Stimulated activated CD4-positive, alpha-beta T cell treated with anti-CD3 and anti-CD28 coated beads, Interleukin-2, amount 100 ng/mL, for 4 hours (primary cell): ENCODE measurements around the gene NTF3.

Source experiments
- DNase-seq: peaks from one replicate; pipeline ENCODE4 v3.0.0-alpha.2; 2020; ENCODE audit warnings: low read depth

Gene NTF3

GRCh38 chr12:5511644-5512600 lies 80.0 kb downstream of the NTF3 start:
- DNase-seq, result no peak

GRCh38 chr12:5512601-5512970 lies 80.7 kb downstream of the NTF3 start:
- no peak for DNase-seq

GRCh38 chr12:5513406-5513805 lies 81.5 kb downstream of the NTF3 start:
- no peak for DNase-seq

- DNase-seq, result no peak
Observed at GRCh38 chr12:5514016-5514415, 82.1 kb downstream of the NTF3 start.

GRCh38 chr12:5514545-5514944 lies 82.6 kb downstream of the NTF3 start:
- DNase-seq, result no peak

GRCh38 chr12:5515458-5515857 lies 83.5 kb downstream of the NTF3 start:
- DNase-seq, result no peak

- DNase-seq, result no peak
Observed at GRCh38 chr12:5516371-5517241, 84.7 kb downstream of the NTF3 start.

- DNase-seq, result no peak
Observed at GRCh38 chr12:5518584-5519365, 86.9 kb downstream of the NTF3 start.

- no peak for DNase-seq
Observed at GRCh38 chr12:5520037-5520436, 88.1 kb downstream of the NTF3 start.

GRCh38 chr12:5520831-5521230 lies 88.9 kb downstream of the NTF3 start:
- no peak for DNase-seq

- no peak for DNase-seq
Observed at GRCh38 chr12:5521456-5522325, 89.8 kb downstream of the NTF3 start.

- DNase-seq, result no peak
Observed at GRCh38 chr12:5522432-5523335, 90.8 kb downstream of the NTF3 start.

- DNase-seq, result no peak
Observed at GRCh38 chr12:5523396-5524115, 91.6 kb downstream of the NTF3 start.

GRCh38 chr12:5524116-5524768 lies 92.3 kb downstream of the NTF3 start:
- DNase-seq, result no peak

GRCh38 chr12:5524769-5525436 lies 93.0 kb downstream of the NTF3 start:
- DNase-seq, result no peak

- DNase-seq, result no peak
Observed at GRCh38 chr12:5525783-5526367, 94.0 kb downstream of the NTF3 start.

GRCh38 chr12:5533368-5533767 lies 101.5 kb downstream of the NTF3 start:
- no peak for DNase-seq
